H9 (cell line): ENCODE data around the gene HPD. TPM values are rescaled to one million over a fixed set of nuclear protein-coding genes. Genes with fewer than 3 reads are reported as not detected.

Source experiments
- DNase-seq: peaks from one replicate; pipeline ENCODE4 v3.0.0-alpha.2; 2017
- H2AFZ ChIP-seq: one replicate; pipeline ENCODE4 v1.6.1; 2013; ENCODE audit warnings: mild to moderate bottlenecking, low read length, control low read depth, moderate library complexity
- H2AK5ac ChIP-seq: 2 replicates; pipeline ENCODE4 v1.6.1; 2013; ENCODE audit warnings: low read length, control low read depth, mixed read lengths; ENCODE audit not compliant: insufficient read length
- H2BK120ac ChIP-seq: one replicate; pipeline ENCODE4 v1.6.1; 2013; ENCODE audit warnings: low read depth, mild to moderate bottlenecking, low read length, control low read depth, inconsistent platforms; ENCODE audit not compliant: poor library complexity, severe bottlenecking
- H2BK12ac ChIP-seq: 2 replicates; pipeline ENCODE4 v1.6.1; 2013; ENCODE audit warnings: low read length, control low read depth, mixed read lengths, low read depth; ENCODE audit not compliant: insufficient read length
- H2BK15ac ChIP-seq: 2 replicates; pipeline ENCODE4 v1.6.1; 2013; ENCODE audit warnings: low read depth, low read length, control low read depth
- H2BK20ac ChIP-seq: one replicate; pipeline ENCODE4 v1.6.1; 2013; ENCODE audit warnings: low read depth, mild to moderate bottlenecking, low read length, control low read depth, inconsistent platforms; ENCODE audit not compliant: poor library complexity, severe bottlenecking
- H2BK5ac ChIP-seq: 2 replicates; pipeline ENCODE4 v1.6.1; 2013; ENCODE audit warnings: low read length, control low read depth, mixed read lengths; ENCODE audit not compliant: insufficient read length
- H3K14ac ChIP-seq: 2 replicates; pipeline ENCODE4 v1.6.1; 2013; ENCODE audit warnings: low read length, control low read depth; ENCODE audit not compliant: insufficient read depth
- H3K18ac ChIP-seq: 2 replicates; pipeline ENCODE4 v1.6.1; 2013; ENCODE audit warnings: low read depth, mild to moderate bottlenecking, mixed read lengths, low read length, control low read depth; ENCODE audit not compliant: insufficient read length
- H3K23ac ChIP-seq: 2 replicates; pipeline ENCODE4 v1.6.1; 2013; ENCODE audit warnings: low read length, control low read depth, mixed read lengths, low read depth; ENCODE audit not compliant: insufficient read length
- H3K23me2 ChIP-seq: 2 replicates; pipeline ENCODE4 v1.6.1; 2013; ENCODE audit warnings: low read depth, mild to moderate bottlenecking, mixed read lengths, low read length, control low read depth; ENCODE audit not compliant: insufficient read length, poor library complexity, severe bottlenecking
- H3K27ac ChIP-seq: 2 replicates; pipeline ENCODE4 v1.5.1; 2013; ENCODE audit warnings: low read length, control low read depth, mixed read lengths, low read depth; ENCODE audit not compliant: insufficient read length
- H3K27me3 ChIP-seq: 2 replicates; pipeline ENCODE4 v1.6.1; 2013; ENCODE audit warnings: low read length, control low read depth, inconsistent platforms; ENCODE audit not compliant: insufficient read depth
- H3K4ac ChIP-seq: 2 replicates; pipeline ENCODE4 v1.6.1; 2013; ENCODE audit warnings: low read depth, mild to moderate bottlenecking, control low read depth, inconsistent platforms, low read length, moderate library complexity
- H3K4me1 ChIP-seq: 2 replicates; pipeline ENCODE4 v1.6.1; 2013; ENCODE audit warnings: low read length, control low read depth, inconsistent platforms; ENCODE audit not compliant: insufficient read depth
- H3K4me2 ChIP-seq: 2 replicates; pipeline ENCODE4 v1.6.1; 2013; ENCODE audit warnings: low read length, control low read depth, mixed read lengths; ENCODE audit not compliant: insufficient read length, insufficient read depth
- H3K56ac ChIP-seq: 2 replicates; pipeline ENCODE4 v1.6.1; 2013; ENCODE audit warnings: low read depth, mild to moderate bottlenecking, mixed read lengths, low read length, control low read depth; ENCODE audit not compliant: insufficient read length
- H3K79me1 ChIP-seq: 2 replicates; pipeline ENCODE4 v1.6.1; 2013; ENCODE audit warnings: low read depth, mild to moderate bottlenecking, moderate library complexity, low read length, control low read depth, inconsistent platforms; ENCODE audit not compliant: insufficient read depth, poor library complexity, severe bottlenecking
- H3K79me2 ChIP-seq: 2 replicates; pipeline ENCODE4 v1.6.1; 2013; ENCODE audit warnings: low read length, control low read depth, inconsistent platforms; ENCODE audit not compliant: insufficient read depth
- H3K9ac ChIP-seq: 2 replicates; pipeline ENCODE4 v1.6.1; 2013; ENCODE audit warnings: low read length, control low read depth, mixed read lengths; ENCODE audit not compliant: insufficient read length; ENCODE audit errors: extremely low read depth
- H3K9me3 ChIP-seq: one replicate; pipeline ENCODE4 v1.6.1; 2013; ENCODE audit warnings: low read depth, low read length, inconsistent platforms; ENCODE audit not compliant: control insufficient read depth
- H3T11ph ChIP-seq: one replicate; pipeline ENCODE4 v1.6.1; 2013; ENCODE audit warnings: mild to moderate bottlenecking, low read length, control low read depth, inconsistent platforms
- H4K20me1 ChIP-seq: one replicate; pipeline ENCODE4 v1.6.1; 2013; ENCODE audit not compliant: control insufficient read depth, insufficient read length, insufficient read depth
- H4K5ac ChIP-seq: 2 replicates; pipeline ENCODE4 v1.6.1; 2013; ENCODE audit warnings: low read depth, mild to moderate bottlenecking, mixed read lengths, low read length, control low read depth; ENCODE audit not compliant: insufficient read length
- H4K8ac ChIP-seq: replicated peaks from 2 replicates; pipeline ENCODE4 v1.6.1; 2013; ENCODE audit warnings: low read length, control low read depth, mixed read lengths, low read depth; ENCODE audit not compliant: insufficient read length
- H4K91ac ChIP-seq: 2 replicates; pipeline ENCODE4 v1.6.1; 2013; ENCODE audit warnings: low read depth, mild to moderate bottlenecking, moderate library complexity, mixed read lengths, low read length, control low read depth; ENCODE audit not compliant: insufficient read length
- H3K27ac Mint-ChIP-seq, 3 experiments: 2 replicates in 2 of 3; 3 replicates in 1 of 3; pipeline ENCODE4 v1.8.0; 2020 to 2021; ENCODE audit warnings: mixed read lengths in 3 of 3, mild to moderate bottlenecking in 1 of 3, moderate library complexity in 1 of 3
- H3K27me3 Mint-ChIP-seq: 2 replicates; pipeline ENCODE4 v1.8.0; 2021; ENCODE audit warnings: low read depth, mild to moderate bottlenecking, moderate library complexity, mixed read lengths
- H3K36me3 Mint-ChIP-seq, 3 experiments: 2 replicates in 2 of 3; 3 replicates in 1 of 3; pipeline ENCODE4 v1.8.0; 2020 to 2021; ENCODE audit warnings: low read depth in 3 of 3, mixed read lengths in 3 of 3; ENCODE audit not compliant: insufficient read depth in 1 of 3
- H3K4me1 Mint-ChIP-seq, 2 experiments: 2 replicates each; pipeline ENCODE4 v1.8.0; 2020; ENCODE audit warnings: mixed read lengths in 2 of 2
- H3K4me3 Mint-ChIP-seq, 2 experiments: 2 replicates in 1 of 2; 3 replicates in 1 of 2; pipeline ENCODE4 v1.8.0; 2020 to 2021; ENCODE audit warnings: mild to moderate bottlenecking in 2 of 2, mixed read lengths in 2 of 2, moderate library complexity in 1 of 2
- H3K9me3 Mint-ChIP-seq, 2 experiments: 2 replicates in 1 of 2; 3 replicates in 1 of 2; pipeline ENCODE4 v1.8.0; 2020; ENCODE audit warnings: mild to moderate bottlenecking in 2 of 2, mixed read lengths in 2 of 2, moderate library complexity in 1 of 2
- CTCF ChIP-seq: fragments of 200-600 bp; sonication (generic); conservative IDR thresholded peaks from 3 replicates; pipeline ENCODE4 v1.8.0; 2021; ENCODE audit warnings: antibody characterized with exemption, mild to moderate bottlenecking
- WGBS: extraction: QIAGEN DNeasy Blood & Tissue Kit; methylation state at CpG from one replicate; pipeline ENCODE4 v1.1.7; 2013; ENCODE audit warnings: missing lambda C conversion rate, low lambda C conversion rate, mixed read lengths; ENCODE audit not compliant: insufficient read length; ENCODE audit errors: extremely low coverage; 5-methylcytosine and 5-hydroxymethylcytosine counted together
- total RNA-seq: library from RNA; stranded (reverse); gene quantifications from 2 replicates; pipeline ENCODE4 v1.2.1, GENCODE V29; 2021

The HPD gene
- total RNA-seq, 1 experiment from 2014 or later = not detected

GRCh38 chr12:121831571-121832245 lies 27.0 kb downstream of the HPD start:
- Histone ChIP-seq H2BK15ac (no peak overlapping the region), H3K4me1 (no peaks in the 10 kb centered on the region), H3K23me2 (no peaks in the 10 kb centered on the region), H3K9ac (no peak overlapping the region), H4K8ac (no peak overlapping the region), H2BK120ac (no peak overlapping the region), H2AFZ (no peak overlapping the region), H3K27me3 (no peaks in the 10 kb centered on the region), H2BK12ac (no peak overlapping the region), H2AK5ac (no peak overlapping the region), H2BK20ac (no peak overlapping the region), H3K56ac (no peak overlapping the region), H3K23ac (no peak overlapping the region), H3K4me2 (no peak overlapping the region), H4K5ac (no peak overlapping the region), H3K4ac (no peak overlapping the region), H3K9me3 (no peaks in the 10 kb centered on the region), H3K79me1 (no peaks in the 10 kb centered on the region), H3K79me2 (no peaks in the 10 kb centered on the region), H3K14ac (no peak overlapping the region), H4K20me1 (no peaks in the 10 kb centered on the region), H3K18ac (no peak overlapping the region), H2BK5ac (no peak overlapping the region), H3K27ac (no peak overlapping the region), H3T11ph (no peak overlapping the region), H4K91ac (no peak overlapping the region)
- DNase-seq = peak; percentile 21
- H3K9me3 Mint-ChIP-seq = no peaks in the 10 kb centered on the region; a peak in 1 of 5 replicates
- H3K27ac Mint-ChIP-seq = peak overlapping the region in 2 of 3 experiments; percentile 44 to 90; a peak in 3 of 7 replicates
- no peak overlapping the region for H3K4me3 Mint-ChIP-seq
- H3K36me3 Mint-ChIP-seq = peaks cover 22 to 54% (median 52%) of the 10 kb centered on the region in 3 experiments; a peak in 6 of 7 replicates
- H3K4me1 Mint-ChIP-seq = peaks cover 0 to 8% of the 10 kb centered on the region in 2 experiments; a peak in 1 of 4 replicates
- no peak for TF ChIP-seq CTCF
- peaks cover 2% of the 10 kb centered on the region; the same call in 1 of the 2 replicates for H3K27me3 Mint-ChIP-seq
- WGBS = no CpG with 5 or more reads among the region's 19 CpGs
